Putamen (tissue), 1 donor: Measurements from ENCODE around the gene CLDN4.

Experiments
- DNase-seq: peaks from one replicate; pipeline ENCODE4 v3.0.0-alpha.2; 2016; ENCODE audit warnings: low spot score

Gene CLDN4

GRCh38 chr7:73876361-73876760 is 45.6 kb downstream of the CLDN4 start:
- no peak for DNase-seq

- no peak for DNase-seq
Observed at GRCh38 chr7:73876973-73877372, 46.2 kb downstream of the CLDN4 start.

DNA sequence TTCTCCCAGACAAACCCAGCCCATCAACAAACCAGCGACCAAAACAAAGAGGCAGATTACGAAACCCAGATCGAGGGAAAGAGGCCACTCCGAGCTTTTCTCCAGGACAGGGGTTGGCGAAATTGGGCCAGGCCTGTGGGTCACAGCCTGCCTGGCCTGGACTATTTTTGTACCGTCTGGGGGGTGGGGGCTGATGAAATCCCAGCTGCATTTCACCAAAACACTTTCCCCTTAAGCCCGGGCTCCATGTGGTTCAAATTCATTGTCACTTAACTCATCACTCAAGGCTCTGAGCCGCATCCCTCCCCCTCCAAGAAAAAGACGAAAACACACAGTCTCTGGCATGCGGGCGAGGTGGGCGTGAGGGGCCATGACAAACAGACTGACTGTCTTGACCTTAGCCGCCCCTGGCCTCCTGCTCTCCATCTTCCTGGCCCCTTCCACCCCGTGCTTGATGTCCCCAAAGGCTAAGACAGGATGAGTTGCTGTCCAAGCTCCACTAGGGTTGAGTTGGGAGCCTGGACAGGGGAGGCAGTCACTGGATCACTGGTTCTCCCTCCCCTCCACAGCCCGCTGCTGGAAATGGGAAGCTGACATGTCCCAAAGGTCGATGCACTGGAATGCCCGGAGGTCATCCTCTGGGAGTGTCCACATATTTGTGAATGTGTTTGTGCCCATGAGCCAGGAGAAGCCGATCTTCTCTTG is 49.3 kb downstream of the CLDN4 start:
- no peak for DNase-seq

GRCh38 chr7:73880755-73881328 is 50.0 kb downstream of the CLDN4 start:
- no peak for DNase-seq

DNA sequence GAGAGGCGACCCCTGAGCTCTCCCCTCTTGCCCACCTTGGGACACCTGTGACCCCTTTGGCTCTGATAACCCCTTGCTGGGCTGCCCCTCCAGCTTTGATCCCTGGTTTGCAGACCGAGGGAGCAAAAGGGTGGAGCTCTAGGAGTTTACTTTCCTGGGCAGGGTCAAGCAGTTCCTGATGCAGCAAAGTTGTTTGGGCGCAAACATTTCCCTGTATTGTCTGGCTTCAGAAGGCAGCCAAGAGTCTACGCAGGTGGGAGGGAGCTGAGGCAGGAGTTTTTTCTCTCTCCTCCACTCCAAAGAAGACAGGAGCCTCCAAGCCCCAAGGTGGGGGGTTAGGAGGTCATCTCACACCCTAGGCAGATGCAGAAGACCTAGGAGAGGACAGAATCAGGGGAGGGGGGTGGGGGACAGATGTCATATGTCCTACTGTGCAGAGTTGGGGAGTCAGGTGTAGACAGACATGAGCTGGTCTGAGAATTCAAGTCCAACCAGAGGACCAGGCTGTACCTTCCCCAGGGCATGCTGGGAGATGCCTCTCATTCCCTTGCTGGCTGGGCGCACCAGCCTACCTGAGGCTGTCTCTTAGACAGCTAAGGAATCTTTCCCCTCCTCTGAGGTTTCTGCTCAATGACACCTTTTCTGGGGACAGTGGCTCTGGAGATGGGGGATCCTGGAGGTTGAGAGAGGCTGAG is 50.7 kb downstream of the CLDN4 start:
- DNase-seq = no peak

DNA sequence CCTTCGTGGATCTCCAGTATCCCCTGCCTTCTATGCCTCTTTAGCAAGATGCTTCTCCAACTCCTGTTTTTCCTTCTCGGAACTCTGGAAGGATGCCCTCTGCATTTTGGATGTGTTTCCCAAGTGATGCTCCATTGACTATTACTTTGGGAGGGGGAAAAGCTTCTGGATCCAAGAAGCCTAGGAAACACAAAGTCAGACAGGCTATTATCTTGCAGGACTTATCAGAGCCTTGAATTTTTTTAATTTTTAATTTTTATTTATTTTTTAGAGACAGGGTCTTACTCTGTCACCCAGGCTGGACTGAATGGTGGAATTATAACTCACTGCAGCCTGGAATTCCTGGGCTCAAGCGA is 51.2 kb downstream of the CLDN4 start:
- no peak for DNase-seq
